ENCODE measurements around the gene GUCA1A. TPM values are rescaled to one million over a fixed set of nuclear protein-coding genes. Genes with fewer than 3 reads are reported as not detected.

The GUCA1A gene
- total RNA-seq, 4 donors from 2014 or later, result not detected

GRCh38 chr6:42217157-42217518, 44.0 kb downstream of the GUCA1A start:
- no peak for DNase-seq (ENCODE audit: low spot score in 2 of 2)
- TF ChIP-seq POLR2A (IDR thresholded peaks at IDR 0.05), result no peak
- no peak for TF ChIP-seq CTCF (IDR thresholded peaks at IDR 0.05)
- no peak for TF ChIP-seq EP300 (IDR thresholded peaks at IDR 0.05)
- Histone ChIP-seq H3K27ac (peak overlapping the region in 3 of 4 donors; percentile 49 to 87 (median 76)), H3K4me3 (peak overlapping the region; percentile 53 to 77 (median 75)), H3K4me1 (peaks cover 3 to 32% (median 11%) of the 10 kb centered on the region in 4 donors), H3K27me3 (no peaks in the 10 kb centered on the region), H3K36me3 (peaks cover 0 to 19% (median 0%) of the 10 kb centered on the region in 3 donors), H3K9me3 (no peaks in the 10 kb centered on the region)
- 2 to 3% methylated on average over 5 of the region's 5 CpGs for WGBS, 2 donors

- peak; percentile 60 to 94 for TF ChIP-seq EP300 (IDR thresholded peaks at IDR 0.05)
- peak in 1 of 5 experiments; percentile 55 for TF ChIP-seq CTCF (IDR thresholded peaks at IDR 0.05)
- peak in 1 of 2 donors; percentile 47 for TF ChIP-seq POLR2A (IDR thresholded peaks at IDR 0.05)
- peak within 1 kb of the TSS; percentile 49 to 87 (median 68) for H3K27ac ChIP-seq
- peak; percentile 83 to 92 for DNase-seq (ENCODE audit: low spot score in 2 of 2)
- H3K9me3 ChIP-seq, result no peaks in the 10 kb centered on the region
- peaks cover 0 to 14% (median 0%) of the 10 kb centered on the region in 3 donors for H3K36me3 ChIP-seq
- H3K27me3 ChIP-seq, result no peaks in the 10 kb centered on the region
- 9 to 10% methylated on average over 29 of the region's 29 CpGs for WGBS, 2 donors
- peak within 1 kb of the TSS; percentile 53 to 77 (median 75) for H3K4me3 ChIP-seq
- peaks cover 3 to 32% (median 11%) of the 10 kb centered on the region in 4 donors for H3K4me1 ChIP-seq
Observed at GRCh38 chr6:42217519-42218367, 44.6 kb downstream of the GUCA1A start, which contains the start of gene MRPS10. TSS of gene MRPS10 (minus strand) at chr6:42217861. CDS start at chr6:42217849, 12 bp downstream.

- no peak overlapping the region for H3K4me3 ChIP-seq
- H3K9me3 ChIP-seq, result no peaks in the 10 kb centered on the region
- no peak for TF ChIP-seq CTCF (IDR thresholded peaks at IDR 0.05)
- TF ChIP-seq POLR2A (IDR thresholded peaks at IDR 0.05), result no peak
- no peak for TF ChIP-seq EP300 (IDR thresholded peaks at IDR 0.05)
- H3K36me3 ChIP-seq, result no peaks in the 10 kb centered on the region
- H3K27me3 ChIP-seq, result no peaks in the 10 kb centered on the region
- peaks cover 3 to 19% (median 9%) of the 10 kb centered on the region in 4 donors for H3K4me1 ChIP-seq
- 73% methylated on average over 6 of the region's 6 CpGs for WGBS, 2 donors
- no peak overlapping the region for H3K27ac ChIP-seq
- no peak for DNase-seq (ENCODE audit: low spot score in 2 of 2)
Observed at GRCh38 chr6:42220807-42221206, 47.6 kb downstream of the GUCA1A start.

DNA sequence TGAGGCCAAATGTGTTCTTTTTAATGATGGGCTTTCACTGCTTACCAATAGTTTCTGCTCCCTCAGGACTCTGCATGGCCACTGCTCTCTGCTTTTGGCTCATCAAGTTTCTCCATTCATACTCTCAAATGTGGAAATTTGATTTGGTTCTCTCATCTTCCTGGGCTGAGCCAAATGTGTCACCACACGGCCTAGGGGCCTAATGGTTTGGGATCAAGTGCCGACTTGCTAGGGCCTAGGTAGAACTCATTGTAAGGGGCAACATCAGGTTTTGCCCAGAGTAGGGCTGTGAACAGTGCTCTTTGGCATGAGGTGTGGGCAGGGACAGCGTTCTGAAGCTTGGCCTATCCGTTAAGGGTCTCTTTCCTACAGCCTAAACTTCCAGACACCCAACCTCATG, 48.4 kb downstream of the GUCA1A start:
- peaks cover 0 to under 1% (median 0%) of the 10 kb centered on the region in 3 donors for H3K36me3 ChIP-seq
- H3K9me3 ChIP-seq, result no peaks in the 10 kb centered on the region
- peaks cover 2 to 12% (median 5%) of the 10 kb centered on the region in 4 donors for H3K4me1 ChIP-seq
- WGBS, 2 donors, result 71 to 79% methylated on average over 4 of the region's 4 CpGs
- H3K4me3 ChIP-seq, result no peak overlapping the region
- no peak for DNase-seq (ENCODE audit: low spot score in 2 of 2)
- no peaks in the 10 kb centered on the region for H3K27me3 ChIP-seq
- TF ChIP-seq EP300 (IDR thresholded peaks at IDR 0.05) (no peak), CTCF (IDR thresholded peaks at IDR 0.05) (no peak), POLR2A (IDR thresholded peaks at IDR 0.05) (no peak)
- H3K27ac ChIP-seq, result no peak overlapping the region

DNA sequence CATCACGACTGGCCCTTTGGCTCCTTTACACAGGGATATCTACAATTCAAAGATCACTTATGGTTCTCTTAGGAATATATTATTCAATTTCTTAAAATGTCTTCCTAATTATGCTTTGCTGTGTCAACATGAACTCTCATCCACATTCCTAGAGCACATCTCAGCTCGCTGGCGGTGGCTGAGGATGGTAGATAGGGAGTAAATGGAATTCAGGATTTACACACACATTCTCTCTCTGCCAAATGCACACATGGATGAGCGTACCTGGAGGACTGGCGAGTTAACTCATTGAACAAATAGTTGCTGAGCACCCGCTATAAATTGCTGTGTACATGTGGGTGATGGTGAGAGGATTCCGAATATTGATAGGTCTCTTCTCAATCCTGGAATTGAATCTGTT, 49.3 kb downstream of the GUCA1A start:
- H3K4me1 ChIP-seq, result peaks cover 0 to 5% (median 0%) of the 10 kb centered on the region in 4 donors
- no peak overlapping the region for H3K27ac ChIP-seq
- no peak overlapping the region for H3K4me3 ChIP-seq
- 76 to 90% methylated on average over 7 of the region's 7 CpGs for WGBS, 2 donors
- no peaks in the 10 kb centered on the region for H3K9me3 ChIP-seq
- no peak for DNase-seq (ENCODE audit: low spot score in 2 of 2)
- TF ChIP-seq EP300 (IDR thresholded peaks at IDR 0.05), result no peak
- TF ChIP-seq POLR2A (IDR thresholded peaks at IDR 0.05), result no peak
- TF ChIP-seq CTCF (IDR thresholded peaks at IDR 0.05), result no peak
- peaks cover 0 to 9% (median 0%) of the 10 kb centered on the region in 3 donors for H3K36me3 ChIP-seq
- H3K27me3 ChIP-seq, result no peaks in the 10 kb centered on the region

Data from tibial nerve (tissue), 4 donors.